Heart left ventricle (tissue), 16 donors: ENCODE measurements around the gene PIGL. TPM values are rescaled to one million over a fixed set of nuclear protein-coding genes. Genes with fewer than 3 reads are reported as not detected.
"Not testable (repeated sequence)": the region's sequence is repeated elsewhere in the genome, so short reads cannot be mapped to it uniquely, and the experiment has no call there.

Experiments used
- ATAC-seq, 4 donors: fragments of 200-7000 bp; cut with Tn5 transposase; one replicate each; pipeline ENCODE4 v1.9.1; 2020 to 2022; ENCODE audit warnings: moderate library complexity in 4 of 4, mild to moderate bottlenecking in 3 of 4, moderate number of reproducible peaks in 1 of 4
- DNase-seq, 5 donors: peaks; one replicate each; pipeline ENCODE4 v3.0.0-alpha.2; 2020
- H3K27ac ChIP-seq, 12 donors: fragments of 200-600 bp; sonication (generic) in 4 of 12; one replicate each; pipeline versions ENCODE4 v1.5.0 to v1.8.0; 2016 to 2022; ENCODE audit warnings: mild to moderate bottlenecking in 2 of 12
- H3K27me3 ChIP-seq, 9 donors: fragments of 200-600 bp; sonication (generic) in 2 of 9; one replicate each; pipeline versions ENCODE4 v1.5.1 to v1.8.0; 2016 to 2022; ENCODE audit warnings: mild to moderate bottlenecking in 3 of 9
- H3K36me3 ChIP-seq, 9 donors: fragments of 200-600 bp; sonication (generic) in 2 of 9; one replicate each; pipeline versions ENCODE4 v1.5.0 to v1.8.0; 2018 to 2022; ENCODE audit warnings: mild to moderate bottlenecking in 2 of 9
- H3K4me1 ChIP-seq, 12 donors: fragments of 200-600 bp; sonication (generic) in 4 of 12; one replicate each; pipeline versions ENCODE4 v1.5.0 to v1.8.0; 2016 to 2022; ENCODE audit warnings: mild to moderate bottlenecking in 3 of 12
- H3K4me3 ChIP-seq, 12 donors: fragments of 200-600 bp; sonication (generic) in 4 of 12; one replicate each; pipeline versions ENCODE4 v1.5.0 to v1.8.0; 2017 to 2022; ENCODE audit warnings: mild to moderate bottlenecking in 9 of 12, moderate library complexity in 4 of 12
- H3K9me3 ChIP-seq, 12 donors: fragments of 200-600 bp; sonication (generic) in 4 of 12; one replicate each; pipeline versions ENCODE4 v1.5.0 to v1.8.0; 2016 to 2022; ENCODE audit warnings: mild to moderate bottlenecking in 1 of 12
- CTCF ChIP-seq, 12 donors: fragments of 200-600 bp; sonication (generic) in 4 of 12; IDR thresholded peaks; one replicate each; pipeline versions ENCODE4 v1.5.0 to v1.8.0; 2018 to 2022; ENCODE audit warnings: antibody characterized with exemption in 12 of 12, mild to moderate bottlenecking in 5 of 12
- POLR2A ChIP-seq, 2 donors: fragments of 450-650 bp; IDR thresholded peaks; one replicate each; pipeline ENCODE4 v1.6.1; 2017; ENCODE audit warnings: antibody characterized with exemption in 2 of 2, mild to moderate bottlenecking in 2 of 2, moderate library complexity in 2 of 2
- WGBS, 4 donors: extraction: QIAGEN DNeasy Blood & Tissue Kit in 2 of 4; methylation state at CpG; one replicate each; pipeline versions ENCODE4 v1.1.5 to v1.1.7; 2013 to 2018; 5-methylcytosine and 5-hydroxymethylcytosine counted together
- intact Hi-C, 10 donors: fragments of 100-400 bp; cut with DNase I; formaldehyde crosslinking; loops; one replicate each; pipeline versions ENCODE4 v1.11.1 to v1.14.2; 2022
- polyA plus RNA-seq, 2 donors: library from polyadenylated mRNA; stranded (reverse); fragments of 200-250 nt; gene quantifications; one replicate each; pipeline ENCODE4 v1.2.3, GENCODE V29; 2013
- total RNA-seq, 9 donors: library from RNA; depleted of rRNA in 2 of 9; stranded (reverse); fragments of >200 nt in 2 of 9; fragmentation: NEBNext Ultra II Directional in 3 of 9; extraction: Animal tissue kit (Norgen Biotek cat#: 25700) in 3 of 9; gene quantifications; one replicate each; pipeline versions ENCODE4 v1.1.0 to v1.2.4, GENCODE V29; 2016 to 2023
- donor health status: ischemic (EF 13 %, LVEDD 7.1; RV severe dilation, severe dysfunction).
- donor health status: healthy with polysubstance abuse.
- donor health status: DM: no; HTN: yes; CAD: no.
- donor health status: DM: no; HTN: no; CAD: no.
- donor health status: ischemic (EF 25% LVEDD 6.9; RV normal size, moderate dysfunction).
- donor health status: ischemic (EF 25% LVEDD 5.7; RV mildly dilated, moderate dysfunction).
- donor health status: healthy.
- donor health status: DM: yes; HTN: yes; CAD: no.
- donor health status: ischemic (EF 35%, LVEDD 5.7; RV mildly dilated, moderate dysfunction).
- donor health status: nonischemic (EF 11% LVEDD 7.7; RV severe dilation, severe dysfunction).
- donor health status: DM: yes; HTN: yes; CAD: no.
- donor health status: PGD.
- donor health status: ischemic (EF 29% LVEDD 5.4; RV normal size, mild dysfunction).
- donor health status: nonischemic (EF 23%, LVEDD 6.1; RV moderate dilation, normal function).

Gene PIGL
- total and polyA plus RNA-seq, 11 donors = 4.5 to 20.2 (median 10.2) TPM

- TF ChIP-seq POLR2A (IDR thresholded peaks at IDR 0.05) (no peak), CTCF (IDR thresholded peaks at IDR 0.05) (no peak)
- Histone ChIP-seq H3K4me3 (no peak overlapping the region), H3K9me3 (no peaks in the 10 kb centered on the region), H3K4me1 (peaks cover 0 to 37% (median 14%) of the 10 kb centered on the region in 12 donors), H3K27ac (peak overlapping the region in 1 of 12 donors; percentile 23), H3K27me3 (no peaks in the 10 kb centered on the region), H3K36me3 (peaks cover 0 to 76% (median 41%) of the 10 kb centered on the region in 9 donors)
- 78 to 86% (median 81%) methylated on average over 3 of the region's 3 CpGs for WGBS, 4 donors
- intact Hi-C loops = no loop called here
- ATAC-seq (no peak), DNase-seq (no peak)
Observed at GRCh38 chr17:16191604-16192003, 25.4 kb upstream of the PIGL start.

- intact Hi-C loops, ATAC-seq, H3K27me3 ChIP-seq, H3K4me3 ChIP-seq, DNase-seq, H3K9me3 ChIP-seq, H3K27ac ChIP-seq: not testable (repeated sequence)
- Histone ChIP-seq H3K4me1 (peaks cover 0 to 46% (median 27%) of the 10 kb centered on the region in 12 donors), H3K36me3 (peaks cover 0 to 73% (median 47%) of the 10 kb centered on the region in 9 donors)
- 47 to 61% (median 53%) methylated on average over 2 of the region's 2 CpGs for WGBS, 4 donors
Observed at GRCh38 chr17:16194307-16194835, 22.6 kb upstream of the PIGL start.

- no peak for ATAC-seq
- peaks cover 0 to 47% (median 36%) of the 10 kb centered on the region in 9 donors for H3K36me3 ChIP-seq
- intact Hi-C loops = no loop called here
- TF ChIP-seq POLR2A (IDR thresholded peaks at IDR 0.05) (no peak), CTCF (IDR thresholded peaks at IDR 0.05) (no peak)
- H3K4me1 ChIP-seq = peaks cover 0 to 50% (median 34%) of the 10 kb centered on the region in 12 donors
- WGBS, 4 donors = 90 to 100% (median 95%) methylated on average over 1 of the region's 1 CpG
- H3K27me3 ChIP-seq = no peaks in the 10 kb centered on the region
- no peak overlapping the region for H3K4me3 ChIP-seq
- peak overlapping the region in 1 of 12 donors; percentile 5 for H3K27ac ChIP-seq
- no peak for DNase-seq
- no peaks in the 10 kb centered on the region for H3K9me3 ChIP-seq
Observed at GRCh38 chr17:16197276-16197675, 19.7 kb upstream of the PIGL start.

GRCh38 chr17:16199093-16199492 is 17.9 kb upstream of the PIGL start:
- peak overlapping the region in 8 of 12 donors; percentile 30 to 67 (median 38) for H3K27ac ChIP-seq
- H3K36me3 ChIP-seq = peaks cover 0 to 29% (median 18%) of the 10 kb centered on the region in 9 donors
- H3K4me3 ChIP-seq = no peak overlapping the region
- no peaks in the 10 kb centered on the region for H3K27me3 ChIP-seq
- peak in 1 of 4 donors; percentile 52 for ATAC-seq
- 29 to 46% (median 37%) methylated on average over 6 of the region's 6 CpGs for WGBS, 4 donors
- H3K4me1 ChIP-seq = peaks cover 0 to 58% (median 45%) of the 10 kb centered on the region in 12 donors
- H3K9me3 ChIP-seq = no peaks in the 10 kb centered on the region
- intact Hi-C loops = no loop called here
- DNase-seq = peak in 2 of 5 donors; percentile 31 to 37
- TF ChIP-seq POLR2A (IDR thresholded peaks at IDR 0.05) = no peak

- H3K36me3 ChIP-seq = peaks cover 0 to 17% (median 5%) of the 10 kb centered on the region in 9 donors
- 81 to 92% (median 90%) methylated on average over 13 of the region's 13 CpGs for WGBS, 4 donors
- peak overlapping the region in 1 of 12 donors; percentile 70 for H3K27ac ChIP-seq
- intact Hi-C loops, H3K4me3 ChIP-seq, ATAC-seq, H3K9me3 ChIP-seq, H3K27me3 ChIP-seq, DNase-seq: not testable (repeated sequence)
- peaks cover 0 to 61% (median 46%) of the 10 kb centered on the region in 12 donors for H3K4me1 ChIP-seq
Observed at GRCh38 chr17:16201693-16202131, 15.3 kb upstream of the PIGL start.

GRCh38 chr17:16202554-16203500 is 14.2 kb upstream of the PIGL start:
- intact Hi-C loops, ATAC-seq, H3K9me3 ChIP-seq, H3K4me3 ChIP-seq, DNase-seq, H3K27me3 ChIP-seq, H3K36me3 ChIP-seq: not testable (repeated sequence)
- WGBS, 4 donors = 36 to 46% (median 44%) methylated on average over 5 of the region's 5 CpGs
- peaks cover 0 to 61% (median 45%) of the 10 kb centered on the region in 12 donors for H3K4me1 ChIP-seq
- peak overlapping the region in 10 of 12 donors; percentile 4 to 70 (median 56) for H3K27ac ChIP-seq

GRCh38 chr17:16204763-16205162 is 12.2 kb upstream of the PIGL start:
- 91 to 99% (median 94%) methylated on average over 6 of the region's 6 CpGs for WGBS, 4 donors
- H3K27me3 ChIP-seq, H3K9me3 ChIP-seq, ATAC-seq, intact Hi-C loops, DNase-seq, H3K36me3 ChIP-seq, H3K4me3 ChIP-seq, H3K27ac ChIP-seq: not testable (repeated sequence)
- H3K4me1 ChIP-seq = peaks cover 0 to 62% (median 29%) of the 10 kb centered on the region in 12 donors
